NB4 (cell line): Measurements from ENCODE around the gene WDFY4.

Source experiments
- POLR2A ChIP-seq: IDR thresholded peaks from 2 replicates; pipeline ENCODE4 v1.6.1; 2011; ENCODE audit warnings: mild to moderate bottlenecking; ENCODE audit not compliant: insufficient read length; ENCODE audit errors: extremely low read depth
- TF ChIP-seq, protein P1 (sequence below): IDR thresholded peaks from one replicate; pipeline ENCODE4 v1.5.1; 2012; ENCODE audit warnings: low read depth, low read length

DNA sequence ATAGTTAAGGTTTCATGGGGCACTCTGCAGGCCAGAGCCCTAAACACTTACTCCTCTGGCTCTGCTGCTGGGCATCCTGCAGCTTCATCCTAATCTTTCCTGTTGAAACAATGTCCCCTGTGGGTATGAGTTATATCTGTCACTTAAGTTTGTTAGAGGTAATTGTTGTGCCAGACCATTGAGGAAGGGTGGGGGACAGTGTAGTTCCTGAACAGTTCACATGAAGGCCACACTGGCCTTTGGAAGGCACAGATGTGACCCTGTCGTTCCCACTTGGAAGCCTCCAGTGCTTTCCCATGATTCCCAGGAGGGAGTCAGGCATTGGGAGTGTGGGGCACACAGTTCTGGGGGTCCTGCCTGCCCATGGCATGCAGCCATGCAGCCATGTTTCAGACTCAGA lies 65.3 kb downstream of the WDFY4 start:
- TF ChIP-seq, protein P1, sequence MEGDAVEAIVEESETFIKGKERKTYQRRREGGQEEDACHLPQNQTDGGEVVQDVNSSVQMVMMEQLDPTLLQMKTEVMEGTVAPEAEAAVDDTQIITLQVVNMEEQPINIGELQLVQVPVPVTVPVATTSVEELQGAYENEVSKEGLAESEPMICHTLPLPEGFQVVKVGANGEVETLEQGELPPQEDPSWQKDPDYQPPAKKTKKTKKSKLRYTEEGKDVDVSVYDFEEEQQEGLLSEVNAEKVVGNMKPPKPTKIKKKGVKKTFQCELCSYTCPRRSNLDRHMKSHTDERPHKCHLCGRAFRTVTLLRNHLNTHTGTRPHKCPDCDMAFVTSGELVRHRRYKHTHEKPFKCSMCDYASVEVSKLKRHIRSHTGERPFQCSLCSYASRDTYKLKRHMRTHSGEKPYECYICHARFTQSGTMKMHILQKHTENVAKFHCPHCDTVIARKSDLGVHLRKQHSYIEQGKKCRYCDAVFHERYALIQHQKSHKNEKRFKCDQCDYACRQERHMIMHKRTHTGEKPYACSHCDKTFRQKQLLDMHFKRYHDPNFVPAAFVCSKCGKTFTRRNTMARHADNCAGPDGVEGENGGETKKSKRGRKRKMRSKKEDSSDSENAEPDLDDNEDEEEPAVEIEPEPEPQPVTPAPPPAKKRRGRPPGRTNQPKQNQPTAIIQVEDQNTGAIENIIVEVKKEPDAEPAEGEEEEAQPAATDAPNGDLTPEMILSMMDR: no peak
- no peak for TF ChIP-seq POLR2A
